ENCODE measurements around the gene BOD1. TPM values are rescaled to one million over a fixed set of nuclear protein-coding genes. Genes with fewer than 3 reads are reported as not detected.

BOD1 gene
- total and polyA plus RNA-seq, 9 of the 15 experiments (the other 6 are each of a cell fraction or from before 2014, with no cell fraction given), result 10.1 to 31.6 (median 22.6) TPM

GRCh38 chr5:173615884-173616576, 420 bp downstream of the BOD1 start (continued):
- no peak for TF ChIP-seq ZNF174 (CRISPR knock-in tag; IDR thresholded peaks at IDR 0.05)
- TF ChIP-seq, protein P1, sequence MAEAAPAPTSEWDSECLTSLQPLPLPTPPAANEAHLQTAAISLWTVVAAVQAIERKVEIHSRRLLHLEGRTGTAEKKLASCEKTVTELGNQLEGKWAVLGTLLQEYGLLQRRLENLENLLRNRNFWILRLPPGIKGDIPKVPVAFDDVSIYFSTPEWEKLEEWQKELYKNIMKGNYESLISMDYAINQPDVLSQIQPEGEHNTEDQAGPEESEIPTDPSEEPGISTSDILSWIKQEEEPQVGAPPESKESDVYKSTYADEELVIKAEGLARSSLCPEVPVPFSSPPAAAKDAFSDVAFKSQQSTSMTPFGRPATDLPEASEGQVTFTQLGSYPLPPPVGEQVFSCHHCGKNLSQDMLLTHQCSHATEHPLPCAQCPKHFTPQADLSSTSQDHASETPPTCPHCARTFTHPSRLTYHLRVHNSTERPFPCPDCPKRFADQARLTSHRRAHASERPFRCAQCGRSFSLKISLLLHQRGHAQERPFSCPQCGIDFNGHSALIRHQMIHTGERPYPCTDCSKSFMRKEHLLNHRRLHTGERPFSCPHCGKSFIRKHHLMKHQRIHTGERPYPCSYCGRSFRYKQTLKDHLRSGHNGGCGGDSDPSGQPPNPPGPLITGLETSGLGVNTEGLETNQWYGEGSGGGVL (CRISPR knock-in tag; IDR thresholded peaks at IDR 0.05), result no peak
- no peak for TF ChIP-seq ZNF785 (CRISPR knock-in tag; IDR thresholded peaks at IDR 0.05)
- no peak for TF ChIP-seq ZFPM2 (CRISPR knock-in tag; IDR thresholded peaks at IDR 0.05)
- no peak for TF ChIP-seq KLF6 (CRISPR knock-in tag; IDR thresholded peaks at IDR 0.05; ENCODE audit: borderline replicate concordance)
- no peak for TF ChIP-seq PKNOX1 (IDR thresholded peaks at IDR 0.05)
- no peak for TF ChIP-seq ZBTB17 (CRISPR knock-in tag; IDR thresholded peaks at IDR 0.05)
- TF ChIP-seq, protein P2, sequence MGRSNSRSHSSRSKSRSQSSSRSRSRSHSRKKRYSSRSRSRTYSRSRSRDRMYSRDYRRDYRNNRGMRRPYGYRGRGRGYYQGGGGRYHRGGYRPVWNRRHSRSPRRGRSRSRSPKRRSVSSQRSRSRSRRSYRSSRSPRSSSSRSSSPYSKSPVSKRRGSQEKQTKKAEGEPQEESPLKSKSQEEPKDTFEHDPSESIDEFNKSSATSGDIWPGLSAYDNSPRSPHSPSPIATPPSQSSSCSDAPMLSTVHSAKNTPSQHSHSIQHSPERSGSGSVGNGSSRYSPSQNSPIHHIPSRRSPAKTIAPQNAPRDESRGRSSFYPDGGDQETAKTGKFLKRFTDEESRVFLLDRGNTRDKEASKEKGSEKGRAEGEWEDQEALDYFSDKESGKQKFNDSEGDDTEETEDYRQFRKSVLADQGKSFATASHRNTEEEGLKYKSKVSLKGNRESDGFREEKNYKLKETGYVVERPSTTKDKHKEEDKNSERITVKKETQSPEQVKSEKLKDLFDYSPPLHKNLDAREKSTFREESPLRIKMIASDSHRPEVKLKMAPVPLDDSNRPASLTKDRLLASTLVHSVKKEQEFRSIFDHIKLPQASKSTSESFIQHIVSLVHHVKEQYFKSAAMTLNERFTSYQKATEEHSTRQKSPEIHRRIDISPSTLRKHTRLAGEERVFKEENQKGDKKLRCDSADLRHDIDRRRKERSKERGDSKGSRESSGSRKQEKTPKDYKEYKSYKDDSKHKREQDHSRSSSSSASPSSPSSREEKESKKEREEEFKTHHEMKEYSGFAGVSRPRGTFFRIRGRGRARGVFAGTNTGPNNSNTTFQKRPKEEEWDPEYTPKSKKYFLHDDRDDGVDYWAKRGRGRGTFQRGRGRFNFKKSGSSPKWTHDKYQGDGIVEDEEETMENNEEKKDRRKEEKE (IDR thresholded peaks at IDR 0.05; ENCODE audit: borderline replicate concordance in 1 of 2, control insufficient read depth in 1 of 2, low read depth in 2 of 2, low read length in 1 of 2), result no peak
- no peak for TF ChIP-seq SETDB1 (IDR thresholded peaks at IDR 0.05; ENCODE audit: low read length)
- no peak for TF ChIP-seq ZBTB8A (IDR thresholded peaks at IDR 0.05; ENCODE audit: partially characterized antibody)
- no peak for TF ChIP-seq DACH1 (IDR thresholded peaks at IDR 0.05; ENCODE audit: partially characterized antibody)
- no peak for TF ChIP-seq ZNF24 (IDR thresholded peaks at IDR 0.05)
- TF ChIP-seq, protein P3, sequence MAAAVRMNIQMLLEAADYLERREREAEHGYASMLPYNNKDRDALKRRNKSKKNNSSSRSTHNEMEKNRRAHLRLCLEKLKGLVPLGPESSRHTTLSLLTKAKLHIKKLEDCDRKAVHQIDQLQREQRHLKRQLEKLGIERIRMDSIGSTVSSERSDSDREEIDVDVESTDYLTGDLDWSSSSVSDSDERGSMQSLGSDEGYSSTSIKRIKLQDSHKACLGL (CRISPR knock-in tag; IDR thresholded peaks at IDR 0.05; ENCODE audit: borderline replicate concordance, poor library complexity, severe bottlenecking), result no peak
- TF ChIP-seq XRCC4 (IDR thresholded peaks at IDR 0.05; ENCODE audit: extremely low read depth, insufficient read depth, insufficient read length), result no peak
- TF ChIP-seq ZNF175 (CRISPR knock-in tag; IDR thresholded peaks at IDR 0.05; ENCODE audit: low read depth), result no peak
- TF ChIP-seq PRDM10 (IDR thresholded peaks at IDR 0.05; ENCODE audit: partially characterized antibody), result no peak
- no peak for TF ChIP-seq ZNF217 (CRISPR knock-in tag; IDR thresholded peaks at IDR 0.05)

Data from K562 (cell line).